ENCODE measurements around the gene CBY3.

- no peak for TF ChIP-seq POLR2A (IDR thresholded peaks at IDR 0.05)
- no peak for TF ChIP-seq CTCF (IDR thresholded peaks at IDR 0.05)
- no peak for TF ChIP-seq POLR2AphosphoS5 (IDR thresholded peaks at IDR 0.05)
- TF ChIP-seq EP300 (IDR thresholded peaks at IDR 0.05), result no peak
Observed at GRCh38 chr5:179679014-179679674, 1.7 kb downstream of the CBY3 start.

Data from suprapubic skin (tissue), 4 donors.